ENCODE measurements around the gene RGS8.

RGS8 gene

DNA sequence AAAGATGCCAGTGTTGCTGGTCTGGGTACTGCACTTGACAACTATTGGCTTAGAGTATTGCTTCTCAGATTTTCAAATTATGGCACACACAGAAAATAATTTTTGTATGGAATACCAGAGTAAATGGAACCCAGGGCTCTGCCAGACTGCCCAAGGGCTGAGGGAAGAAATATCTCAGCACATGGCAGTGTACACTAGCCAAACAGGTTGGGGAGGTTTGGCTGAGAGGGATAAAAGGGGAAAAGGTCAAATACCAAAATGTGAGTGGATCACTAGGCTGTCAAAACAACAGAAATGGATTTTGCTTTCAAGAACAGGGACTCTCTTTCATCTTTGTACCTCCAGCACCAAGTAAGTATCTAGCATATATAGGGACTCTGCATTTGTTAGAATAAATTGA is 3.0 kb upstream of the RGS8 start:
- no peak for DNase-seq
- TF ChIP-seq GATA1 (IDR thresholded peaks at IDR 0.05; ENCODE audit: low read depth, low read length) (no peak), POLR2A (IDR thresholded peaks at IDR 0.05; ENCODE audit: low read length) (no peak)

DNA sequence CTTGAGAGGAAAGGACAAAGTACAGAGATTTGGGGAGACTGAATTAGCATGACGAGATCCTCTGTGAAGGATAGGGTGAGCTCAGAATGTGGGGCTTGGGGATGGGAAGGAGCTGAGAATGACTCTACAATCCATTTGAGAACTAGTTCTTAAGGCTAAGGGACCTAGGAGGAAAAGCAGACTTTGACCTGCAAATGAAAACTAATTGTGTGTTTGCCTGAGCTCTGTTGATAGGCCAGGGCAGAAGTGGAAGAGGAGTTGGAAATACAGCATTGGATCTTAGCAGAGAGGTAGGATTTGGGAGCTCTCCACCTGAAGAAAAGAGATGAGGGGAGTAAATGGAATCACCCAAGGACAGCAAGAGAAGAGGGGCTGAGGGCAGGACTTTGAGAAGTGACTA is 2.1 kb upstream of the RGS8 start:
- no peak for DNase-seq
- TF ChIP-seq GATA1 (IDR thresholded peaks at IDR 0.05; ENCODE audit: low read depth, low read length) (no peak), POLR2A (IDR thresholded peaks at IDR 0.05; ENCODE audit: low read length) (no peak)

DNA sequence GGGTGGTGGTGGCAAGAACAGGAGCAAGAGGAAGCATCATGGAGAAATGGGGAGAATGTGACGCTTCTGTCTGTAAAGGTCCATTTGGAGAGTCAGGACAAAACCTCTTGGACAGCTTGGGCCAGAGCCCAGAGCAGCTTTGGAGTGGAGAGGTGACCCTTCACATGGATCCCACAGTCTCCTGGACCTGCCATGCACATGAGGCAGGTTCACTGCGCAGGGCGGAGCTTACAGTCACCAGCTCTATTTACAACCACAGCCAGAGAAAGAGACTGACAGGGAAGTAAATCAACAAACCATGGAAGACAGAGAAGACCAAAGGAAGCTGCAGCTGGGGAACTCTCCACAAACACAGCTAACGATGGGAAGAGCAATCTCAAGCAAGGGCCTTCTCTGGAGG is 828 bp upstream of the RGS8 start:
- no peak for DNase-seq

DNA sequence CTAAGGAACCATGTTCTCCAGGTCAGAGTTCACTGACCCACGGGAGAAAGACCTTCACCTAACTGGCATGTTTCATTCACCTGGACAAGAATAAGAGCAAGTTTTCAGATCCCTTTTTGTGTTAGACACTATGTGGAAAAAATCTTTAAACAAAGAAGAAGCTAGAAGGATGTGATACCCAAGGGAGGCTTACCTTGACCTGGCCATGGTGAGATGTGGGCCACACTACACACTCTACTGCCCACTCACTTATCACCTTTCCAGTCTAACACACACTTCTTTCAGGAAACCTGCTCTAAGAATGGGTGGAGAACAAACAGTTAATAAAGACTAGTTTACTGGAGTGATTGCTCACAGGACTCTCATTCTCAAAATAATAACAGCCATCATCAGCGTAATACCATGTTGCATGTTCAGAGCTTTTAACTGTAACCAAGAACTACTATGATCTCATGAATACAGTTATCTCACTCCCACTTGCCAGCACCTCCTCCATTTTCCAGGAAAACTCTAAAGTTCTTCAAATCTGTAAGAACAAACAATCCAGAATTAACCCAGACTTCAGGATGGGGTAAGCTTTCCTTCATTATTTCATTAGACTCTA is 1.4 kb downstream of the RGS8 start:
- no peak for DNase-seq
- TF ChIP-seq GATA1 (IDR thresholded peaks at IDR 0.05; ENCODE audit: low read depth, low read length): no peak
- TF ChIP-seq POLR2A (IDR thresholded peaks at IDR 0.05; ENCODE audit: low read length): no peak

More for the DNA sequence above, 828 bp upstream of the RGS8 start:
- TF ChIP-seq POLR2A (IDR thresholded peaks at IDR 0.05; ENCODE audit: low read length) (no peak), GATA1 (IDR thresholded peaks at IDR 0.05; ENCODE audit: low read depth, low read length) (no peak)

DNA sequence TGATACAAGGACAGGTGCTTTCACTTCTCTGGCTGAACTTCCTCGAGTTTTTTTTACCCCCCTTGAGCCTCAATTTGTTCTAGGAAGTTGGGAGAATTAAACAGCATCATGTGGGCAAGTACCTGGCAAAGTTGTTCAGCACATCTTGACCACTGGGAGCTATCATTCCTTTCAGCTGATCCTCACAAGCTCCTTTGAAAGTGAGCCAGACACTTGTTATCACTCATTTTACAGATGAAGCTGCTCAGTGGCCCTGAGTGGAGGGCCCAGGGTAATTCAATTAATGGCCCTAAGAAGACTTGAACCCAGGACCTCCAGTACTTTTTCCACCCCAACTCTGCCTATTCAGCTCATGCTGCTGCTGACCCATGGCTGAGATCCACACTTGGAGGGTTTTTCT is 2.0 kb downstream of the RGS8 start:
- TF ChIP-seq GATA1 (IDR thresholded peaks at IDR 0.05; ENCODE audit: low read depth, low read length): no peak
- no peak for TF ChIP-seq POLR2A (IDR thresholded peaks at IDR 0.05; ENCODE audit: low read length)
- DNase-seq: no peak

DNA sequence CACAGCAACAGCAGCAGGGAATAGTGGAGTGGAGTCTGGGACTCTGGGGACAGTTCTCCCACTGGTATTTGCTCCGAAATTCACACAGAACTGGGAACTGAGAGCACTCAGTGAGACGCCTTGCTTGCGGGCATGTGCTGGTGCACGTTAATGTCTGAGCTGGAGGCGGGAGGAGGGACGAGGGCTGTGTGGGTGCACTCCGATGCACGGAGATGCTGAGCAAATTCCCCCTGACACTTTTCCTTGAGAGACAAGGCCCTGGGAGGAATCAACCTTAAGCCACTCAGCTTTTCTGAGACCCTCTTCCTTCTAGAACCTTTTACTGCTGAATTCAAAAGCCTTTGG is 2.8 kb downstream of the RGS8 start:
- TF ChIP-seq POLR2A (IDR thresholded peaks at IDR 0.05; ENCODE audit: low read length) (no peak), GATA1 (IDR thresholded peaks at IDR 0.05; ENCODE audit: low read depth, low read length) (no peak)
- DNase-seq: no peak

DNA sequence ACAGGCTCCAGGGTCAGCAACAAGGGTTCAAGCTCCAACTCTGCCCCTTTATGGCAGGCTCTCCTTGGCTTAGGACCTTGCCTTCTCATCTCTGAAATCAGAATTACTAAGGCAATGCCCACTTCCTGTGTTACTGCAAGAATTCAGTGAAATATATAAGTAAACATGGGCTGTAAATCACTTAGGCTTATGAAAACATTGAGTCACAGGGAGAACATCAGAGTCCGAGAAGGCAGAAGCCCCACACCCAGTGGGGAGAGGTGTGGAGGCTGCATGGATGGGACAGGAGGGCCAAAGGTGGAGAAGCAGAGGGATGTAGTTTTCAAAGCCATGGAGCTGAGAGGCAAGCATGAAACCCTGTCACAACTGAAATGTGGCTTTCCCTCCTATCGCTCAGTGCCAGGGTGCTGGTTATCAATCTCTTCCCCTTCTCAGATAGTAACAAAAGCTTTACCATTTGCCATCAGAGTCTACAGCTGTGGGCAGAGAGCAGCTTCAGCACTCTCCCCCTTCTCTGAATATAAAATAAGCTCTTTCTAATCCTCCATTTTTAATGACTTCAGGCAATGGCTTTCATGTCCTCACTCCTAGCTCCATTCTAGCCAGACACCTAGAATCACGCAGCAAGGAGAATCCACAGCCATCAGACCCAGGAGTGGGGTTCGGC is 3.4 kb downstream of the RGS8 start:
- DNase-seq: peak in 1 of 2 experiments; percentile 9
- TF ChIP-seq GATA1 (IDR thresholded peaks at IDR 0.05; ENCODE audit: low read depth, low read length): no peak
- TF ChIP-seq POLR2A (IDR thresholded peaks at IDR 0.05; ENCODE audit: low read length): no peak

DNA sequence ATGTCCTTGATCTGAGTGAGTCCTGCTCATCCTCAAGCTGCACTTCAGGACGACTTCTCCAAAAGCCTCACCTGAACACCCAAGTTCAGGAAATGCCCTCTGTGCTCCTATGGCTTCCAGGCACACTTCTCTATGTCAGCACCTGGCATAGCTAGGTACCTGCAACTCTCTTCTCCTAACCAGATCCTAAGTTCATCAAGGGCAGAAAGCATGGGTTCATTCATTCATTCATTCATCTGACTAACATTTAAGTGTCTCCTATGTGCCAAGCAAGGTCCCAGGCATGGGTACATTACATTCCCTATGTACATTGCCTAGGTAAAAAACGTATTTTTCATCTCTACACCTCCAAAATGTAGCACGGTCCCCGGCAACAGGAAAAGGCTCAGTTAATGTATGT is 4.0 kb downstream of the RGS8 start:
- TF ChIP-seq POLR2A (IDR thresholded peaks at IDR 0.05; ENCODE audit: low read length) (no peak), GATA1 (IDR thresholded peaks at IDR 0.05; ENCODE audit: low read depth, low read length) (no peak)
- no peak for DNase-seq

DNA sequence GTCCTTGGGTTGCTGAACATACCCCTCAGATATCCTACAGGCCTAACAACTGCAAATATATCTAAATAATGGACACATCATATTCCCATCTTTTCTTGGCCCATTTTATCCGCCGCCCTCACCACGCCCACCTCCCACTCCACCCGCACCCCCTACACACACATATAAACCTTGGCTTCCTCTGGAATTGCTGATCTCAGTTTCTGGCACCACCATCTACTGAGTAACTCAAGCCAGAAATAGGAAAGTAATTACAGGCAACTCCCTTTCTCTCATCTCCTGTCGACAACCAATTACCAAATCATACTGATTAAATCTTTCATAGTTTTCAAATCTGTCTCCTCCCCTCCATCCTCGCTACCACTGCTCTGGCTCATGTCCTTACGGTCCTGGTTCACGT is 4.7 kb downstream of the RGS8 start:
- no peak for TF ChIP-seq GATA1 (IDR thresholded peaks at IDR 0.05; ENCODE audit: low read depth, low read length)
- no peak for TF ChIP-seq POLR2A (IDR thresholded peaks at IDR 0.05; ENCODE audit: low read length)

DNA sequence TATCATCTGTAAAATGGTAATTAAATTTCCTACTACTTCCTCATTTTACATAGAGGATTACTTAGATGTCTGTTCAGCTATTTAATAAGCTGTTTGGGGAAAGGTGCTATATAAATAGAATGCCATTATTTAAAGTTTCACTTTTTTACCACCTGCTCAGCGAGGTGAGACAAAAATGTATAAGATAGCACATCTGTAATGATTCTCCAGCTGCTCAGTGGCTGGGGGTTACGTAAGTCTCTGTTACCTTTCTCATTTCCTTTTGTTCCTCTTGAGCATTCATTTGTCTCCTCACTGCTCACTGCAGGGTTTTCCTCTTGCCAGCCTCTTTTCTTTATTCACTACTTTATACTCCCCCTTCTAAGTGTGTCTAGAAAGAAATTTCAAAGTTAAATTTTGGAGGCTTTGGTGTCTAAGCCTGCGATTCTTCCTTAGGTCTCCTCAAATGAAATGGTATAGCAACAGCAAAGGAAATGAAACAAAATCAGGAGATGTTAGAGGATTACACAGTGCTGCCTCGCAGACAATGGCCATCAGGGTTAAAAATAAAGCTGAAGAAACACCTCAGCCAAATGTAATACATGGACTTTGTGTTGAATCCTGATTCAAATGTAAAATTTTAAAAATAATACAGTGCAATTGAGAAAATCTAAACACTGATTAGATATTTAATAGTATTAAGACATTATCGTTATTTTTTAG is 6.8 kb downstream of the RGS8 start:
- TF ChIP-seq GATA1 (IDR thresholded peaks at IDR 0.05; ENCODE audit: low read depth, low read length) (no peak), POLR2A (IDR thresholded peaks at IDR 0.05; ENCODE audit: low read length) (no peak)

More for the DNA sequence above, 4.7 kb downstream of the RGS8 start:
- no peak for DNase-seq

DNA sequence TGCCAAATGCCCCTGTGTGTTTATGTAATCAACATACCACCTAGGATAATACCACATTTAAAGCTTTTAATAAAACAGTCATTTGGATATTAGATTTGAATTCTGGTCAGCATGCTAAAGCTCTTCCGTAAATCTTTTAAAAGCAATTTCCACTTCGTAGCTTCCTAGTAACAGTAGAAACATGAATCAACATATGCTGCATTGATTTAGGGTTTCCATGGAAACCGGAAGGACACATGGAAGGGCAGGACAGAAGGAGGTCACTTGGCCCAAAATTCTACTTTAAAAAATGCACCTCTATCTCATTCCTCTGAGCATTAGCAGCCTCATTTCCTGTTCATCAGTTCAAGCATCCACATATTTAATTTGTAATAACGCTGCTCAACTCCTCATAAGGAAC is 8.1 kb downstream of the RGS8 start:
- no peak for DNase-seq
- TF ChIP-seq POLR2A (IDR thresholded peaks at IDR 0.05; ENCODE audit: low read length): no peak
- no peak for TF ChIP-seq GATA1 (IDR thresholded peaks at IDR 0.05; ENCODE audit: low read depth, low read length)

More for the DNA sequence above, 6.8 kb downstream of the RGS8 start:
- DNase-seq: no peak

DNA sequence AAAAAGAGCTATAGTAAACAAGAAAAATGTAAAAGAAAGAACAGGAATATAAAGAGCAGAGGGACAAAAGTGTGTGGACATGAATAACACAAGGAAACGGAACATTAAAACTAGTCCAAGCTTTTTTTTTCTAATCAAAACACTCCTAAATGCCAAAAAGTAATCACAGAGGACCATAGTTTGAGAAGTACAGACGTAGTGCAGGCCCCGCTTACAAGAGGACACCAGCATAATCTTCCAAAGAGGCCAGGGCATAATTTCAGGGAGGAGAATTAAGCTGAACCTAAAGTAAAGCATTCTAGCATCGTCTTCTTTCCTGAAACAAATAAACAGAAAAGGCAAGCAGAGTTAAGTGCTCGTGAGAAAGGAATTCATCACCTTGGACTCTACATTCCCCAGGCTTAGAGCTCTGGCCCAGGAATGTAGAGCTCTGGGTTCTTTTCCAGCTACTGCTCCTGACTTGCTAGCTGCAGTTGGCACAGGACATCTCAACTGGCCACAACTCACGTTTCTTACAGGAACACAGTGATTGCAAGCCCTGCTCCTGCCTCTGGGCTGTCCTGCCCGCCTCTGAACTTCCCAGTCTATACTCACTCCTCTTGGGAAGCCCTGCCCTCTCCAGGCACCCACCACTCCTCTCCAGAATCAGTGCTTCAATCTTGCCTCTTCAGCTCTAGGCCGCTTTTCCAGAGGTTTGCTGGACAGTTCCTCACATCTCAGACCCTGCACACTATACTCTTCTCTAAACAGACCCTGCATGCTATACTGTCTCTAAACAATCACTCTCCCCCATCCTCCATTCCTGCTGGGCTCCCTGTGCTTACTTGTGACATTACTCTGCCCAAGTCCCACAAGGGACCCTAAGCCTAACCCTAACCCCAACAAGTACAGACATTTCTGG is 9.8 kb downstream of the RGS8 start:
- no peak for TF ChIP-seq GATA1 (IDR thresholded peaks at IDR 0.05; ENCODE audit: low read depth, low read length)
- no peak for TF ChIP-seq POLR2A (IDR thresholded peaks at IDR 0.05; ENCODE audit: low read length)
- no peak for DNase-seq

DNA sequence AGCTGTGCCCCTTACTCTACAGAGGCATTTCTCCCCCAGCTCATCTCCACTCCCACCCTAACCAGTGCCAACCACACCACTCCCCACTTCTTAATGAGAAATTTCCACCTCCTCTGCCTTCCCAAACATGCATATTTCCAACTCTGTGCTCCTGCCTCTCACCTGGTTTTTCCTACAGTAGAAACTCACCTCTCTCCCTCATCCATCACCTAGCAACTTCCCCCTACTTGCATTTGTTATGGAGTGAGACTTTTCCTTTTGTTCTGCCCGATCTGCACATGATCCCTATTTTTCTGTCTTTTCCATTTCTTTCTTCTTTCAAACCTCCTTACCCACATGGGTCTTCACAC is 11.9 kb downstream of the RGS8 start:
- no peak for DNase-seq
- no peak for TF ChIP-seq GATA1 (IDR thresholded peaks at IDR 0.05; ENCODE audit: low read depth, low read length)
- TF ChIP-seq POLR2A (IDR thresholded peaks at IDR 0.05; ENCODE audit: low read length): no peak
